ELR (cell line): ENCODE results near the gene S100A14.
A peak's percentile ranks its signal among the peaks of the same experiment; 100 is the strongest.
"Not testable (repeated sequence)": the region's sequence is repeated elsewhere in the genome, so short reads cannot be mapped to it uniquely, and the experiment has no call there.

Experiments
- DNase-seq: peaks from one replicate; pipeline ENCODE4 v3.0.0-alpha.2; 2015; ENCODE audit warnings: low read depth

S100A14 gene

DNA sequence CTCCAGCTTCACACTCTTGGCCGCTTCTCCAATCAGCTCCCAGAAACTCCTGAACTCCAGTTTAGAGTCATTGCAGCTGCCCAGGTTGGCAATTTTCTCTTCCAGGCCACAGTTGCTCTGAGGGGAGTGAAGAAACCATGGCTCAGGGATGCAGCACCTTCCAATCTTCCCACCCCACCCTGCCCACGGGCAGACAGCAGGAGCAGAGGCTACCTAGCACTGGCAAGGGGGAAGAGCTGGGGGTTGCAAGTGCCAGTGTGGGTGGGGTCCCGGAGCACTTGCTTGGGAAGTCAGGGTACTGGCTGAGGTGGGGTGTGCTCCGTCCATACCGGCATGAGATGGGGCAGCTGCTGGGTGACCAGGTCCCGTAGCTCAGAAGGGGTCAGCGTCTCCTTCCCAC, 1.2 kb downstream of the S100A14 start:
- DNase-seq: no peak

DNA sequence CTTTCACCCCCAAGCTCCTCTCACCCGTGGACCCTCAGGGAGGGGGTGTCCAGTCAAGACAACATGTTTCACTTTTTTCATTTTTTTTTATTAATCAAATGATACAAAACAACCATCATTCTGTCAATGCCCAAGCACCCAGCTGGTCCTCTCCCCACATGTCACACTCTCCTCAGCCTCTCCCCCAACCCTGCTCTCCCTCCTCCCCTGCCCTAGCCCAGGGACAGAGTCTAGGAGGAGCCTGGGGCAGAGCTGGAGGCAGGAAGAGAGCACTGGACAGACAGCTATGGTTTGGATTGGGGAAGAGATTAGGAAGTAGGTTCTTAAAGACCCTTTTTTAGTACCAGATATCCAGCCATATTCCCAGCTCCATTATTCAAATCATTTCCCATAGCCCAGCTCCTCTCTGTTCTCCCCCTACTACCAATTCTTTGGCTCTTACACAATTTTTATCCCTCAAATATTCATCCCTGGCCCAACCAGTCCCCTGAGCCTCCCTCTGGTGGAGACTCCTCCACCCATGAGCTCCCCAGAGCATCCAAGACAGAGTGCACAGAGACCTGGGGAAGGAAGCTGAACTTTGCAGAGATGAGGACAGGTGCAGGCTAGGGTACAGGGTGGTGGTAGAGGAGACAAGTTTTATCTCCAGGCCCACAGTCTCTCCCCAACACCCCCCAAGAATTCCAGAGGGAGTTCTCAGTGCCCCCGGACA, 1.8 kb downstream of the S100A14 start:
- DNase-seq: no peak

DNA sequence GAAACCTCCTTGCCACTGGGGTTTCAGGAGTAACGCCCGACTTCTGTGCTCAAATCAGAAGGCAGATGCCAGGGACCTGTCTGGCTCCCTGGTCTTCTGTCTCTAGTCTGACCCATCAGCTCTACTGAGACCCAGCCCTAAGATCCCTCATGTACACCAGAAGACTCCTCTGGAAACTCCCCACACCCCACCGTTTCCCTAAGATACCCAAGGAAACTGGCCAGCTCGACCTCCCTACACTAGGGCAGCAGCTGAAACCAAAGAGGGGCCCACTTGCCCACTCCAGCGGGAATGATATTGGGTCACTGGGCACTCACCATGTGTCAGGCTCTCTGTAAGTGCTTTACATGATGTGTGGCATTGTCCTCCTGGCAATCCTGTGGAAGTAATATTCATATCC, 2.7 kb downstream of the S100A14 start:
- DNase-seq: no peak

DNA sequence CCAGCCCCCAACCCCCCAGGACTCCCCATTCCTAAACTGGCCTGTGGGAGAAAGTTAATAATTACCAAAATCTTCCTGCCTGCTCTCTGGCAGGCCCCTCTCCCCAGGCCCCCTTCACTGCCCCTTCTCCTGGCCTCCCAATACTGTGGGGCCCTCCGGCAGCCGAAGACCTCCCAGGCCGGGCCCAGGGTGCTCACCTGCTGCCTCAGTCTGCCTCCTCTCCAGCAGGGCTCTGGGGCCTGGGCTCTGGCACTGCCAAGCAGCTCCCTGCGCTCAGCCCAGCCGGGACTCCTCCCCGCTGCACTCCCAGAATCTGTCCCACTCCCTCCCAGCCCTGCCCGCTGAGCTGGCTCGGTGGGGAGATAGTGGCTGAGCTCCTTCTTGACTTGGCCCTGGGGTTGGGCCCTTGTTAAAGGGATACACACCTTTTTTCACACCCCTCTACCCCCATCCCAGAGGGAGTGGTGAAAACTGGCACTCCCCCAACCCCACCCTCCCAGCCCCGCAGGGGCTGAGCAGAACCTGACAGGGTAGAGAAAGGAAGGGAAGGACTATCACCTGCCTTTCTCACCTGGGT, 3.3 kb downstream of the S100A14 start, which contains the start of gene S100A16:
TSS of gene S100A16 (minus strand) at position 383 of the 577 bp plus-strand sequence. CDS start 4,986 bp downstream, outside the sequence.
- DNase-seq: peak; percentile 77

DNA sequence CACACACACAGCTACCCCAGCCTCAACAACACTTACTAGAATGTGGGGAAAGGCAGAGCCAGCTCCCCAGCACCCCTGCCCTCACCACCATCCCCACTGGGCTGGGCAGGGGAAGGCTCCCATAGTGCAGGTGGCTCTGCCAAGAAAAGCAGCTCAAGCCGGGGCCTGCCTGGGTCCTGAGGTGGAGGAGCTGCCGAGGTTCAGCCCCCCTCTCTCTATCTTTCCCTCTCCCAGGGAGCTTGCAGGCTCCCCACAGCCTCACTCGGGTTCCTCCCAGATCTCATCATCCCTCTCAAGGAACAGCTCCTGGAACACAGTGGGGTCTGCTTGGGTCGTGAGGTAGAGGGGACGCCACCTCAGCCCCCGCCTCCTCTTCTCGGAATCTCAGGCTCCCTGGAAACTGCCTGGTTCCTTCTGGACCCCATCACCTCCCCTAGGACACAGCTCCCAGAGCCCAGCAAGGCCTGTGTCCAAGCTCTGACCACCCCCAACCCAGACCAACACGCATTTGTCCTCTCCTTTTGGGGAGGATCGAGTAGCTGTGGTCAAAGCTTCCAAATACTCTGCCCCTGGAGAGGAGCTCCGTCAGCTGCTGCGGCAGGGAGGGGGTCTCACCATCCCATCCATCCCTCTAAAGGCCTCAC, 3.9 kb downstream of the S100A14 start:
- peak; percentile 31 for DNase-seq

DNA sequence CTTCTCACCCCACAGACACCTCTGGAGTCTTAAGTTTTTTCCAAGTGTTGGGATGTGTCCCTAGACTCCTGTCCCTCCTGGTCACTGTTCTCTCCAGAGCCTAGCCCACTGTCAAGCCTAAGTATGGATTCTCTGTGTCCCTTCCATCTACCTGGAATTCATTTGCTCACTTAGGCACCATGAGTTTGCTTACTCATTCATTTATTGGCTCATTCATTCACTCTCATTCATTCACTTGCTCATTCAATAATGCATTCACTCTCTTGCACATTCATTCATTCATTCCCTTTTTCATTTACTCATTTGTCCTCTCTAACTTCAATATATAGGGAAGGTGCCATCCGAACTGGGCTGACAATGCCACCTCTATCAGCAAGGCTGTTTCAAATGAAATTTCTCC, 4.8 kb downstream of the S100A14 start:
- peak; percentile 46 for DNase-seq

DNA sequence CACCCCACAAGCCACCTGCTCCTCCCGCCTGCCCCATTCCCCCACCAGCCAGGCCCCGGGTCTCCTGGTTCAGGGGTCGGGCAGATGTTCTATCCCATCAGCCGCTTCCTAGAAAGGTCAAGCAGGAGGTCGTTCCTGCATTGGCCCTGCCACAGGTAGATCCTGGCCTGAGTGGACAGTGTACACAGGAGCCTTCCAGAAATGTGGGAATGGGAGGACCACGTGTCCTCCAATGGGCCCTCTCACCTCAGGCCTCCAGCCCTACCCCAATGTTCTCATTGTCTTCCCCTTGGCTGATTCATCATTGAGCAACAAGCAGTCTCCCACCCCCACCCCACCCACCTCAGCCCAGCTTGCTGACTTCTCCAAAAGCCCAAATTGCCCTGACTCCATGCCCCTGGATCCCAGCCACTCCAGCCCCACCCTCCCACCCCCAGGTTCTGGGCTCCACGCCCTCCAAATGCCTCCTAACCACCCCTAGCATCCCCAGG, 5.3 kb downstream of the S100A14 start:
- DNase-seq: peak; percentile 71

DNA sequence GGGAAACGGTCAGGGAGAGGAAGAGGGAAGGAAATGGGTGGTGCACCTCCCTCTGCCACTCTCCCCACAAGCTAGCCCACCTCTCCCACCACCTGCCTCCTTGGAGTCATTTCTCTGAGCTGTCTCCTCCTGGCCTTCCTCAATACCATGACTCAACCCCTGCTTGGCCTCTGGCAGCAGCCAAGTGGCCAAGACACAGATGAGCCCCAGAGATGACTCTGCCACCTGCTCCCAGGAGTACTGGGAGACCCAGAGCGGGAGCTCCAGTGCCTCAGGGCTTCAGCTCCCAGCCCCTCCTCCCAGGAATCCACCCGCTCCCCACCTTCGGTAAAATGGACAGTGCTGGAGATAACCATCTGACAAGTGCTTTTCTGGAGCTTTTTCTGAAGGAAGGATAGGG, 5.8 kb downstream of the S100A14 start:
- DNase-seq: peak; percentile 92

DNA sequence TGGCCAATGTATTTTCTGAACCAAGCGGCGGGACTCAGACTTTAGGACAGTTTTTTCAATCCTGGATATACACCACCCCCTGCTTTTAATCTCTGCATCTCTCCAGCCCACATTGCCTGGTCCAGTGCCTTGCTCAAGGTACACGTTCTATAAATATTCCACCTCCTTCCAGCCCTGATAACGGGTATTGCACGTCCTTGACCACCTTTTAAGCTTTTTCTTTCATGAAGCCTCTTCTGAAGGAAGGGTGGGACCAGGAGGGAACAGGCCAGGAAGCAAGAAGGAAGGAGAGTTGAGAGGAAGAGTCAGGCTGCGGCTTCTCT, 6.6 kb downstream of the S100A14 start:
- DNase-seq: no peak

DNA sequence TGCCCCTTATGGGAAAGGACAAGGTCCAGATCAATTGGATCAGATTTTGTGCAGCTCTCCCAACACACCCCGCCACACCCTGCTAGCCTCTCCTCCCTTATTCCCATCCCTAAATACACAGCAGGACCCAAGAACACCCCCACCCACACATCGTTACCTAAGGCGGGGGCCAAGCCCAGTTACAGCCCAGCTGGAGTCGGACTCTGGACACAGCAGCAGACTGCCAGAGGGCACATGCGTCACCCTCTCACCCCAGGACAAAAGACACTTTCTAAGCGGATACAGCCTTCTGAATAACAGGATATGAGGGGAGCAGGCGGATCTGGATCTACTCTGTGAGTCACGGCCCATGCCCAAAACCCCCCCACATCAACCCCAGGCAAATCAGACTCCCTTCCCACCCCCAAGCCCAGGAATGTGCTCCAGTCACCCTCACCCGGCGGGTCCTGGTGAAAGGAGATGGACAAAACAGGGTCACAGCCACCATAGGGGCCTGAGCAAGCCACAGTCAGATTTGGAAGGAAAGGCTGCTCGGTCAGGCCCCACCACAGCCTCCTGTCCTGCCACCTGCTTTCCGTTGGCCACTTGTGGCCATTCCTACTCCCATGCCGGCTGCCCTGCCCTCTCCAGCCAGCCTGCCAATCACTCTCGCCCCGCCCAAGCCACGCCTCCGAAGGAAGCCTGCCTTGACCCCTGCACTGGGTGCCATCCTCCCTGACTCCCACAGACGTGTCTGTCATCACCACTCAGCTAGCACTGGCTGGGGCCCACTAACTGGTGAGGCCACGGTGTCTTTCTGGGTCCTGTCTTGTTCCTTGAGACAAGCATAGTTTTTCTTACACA, 7.2 kb downstream of the S100A14 start:
- DNase-seq: peak; percentile 100

DNA sequence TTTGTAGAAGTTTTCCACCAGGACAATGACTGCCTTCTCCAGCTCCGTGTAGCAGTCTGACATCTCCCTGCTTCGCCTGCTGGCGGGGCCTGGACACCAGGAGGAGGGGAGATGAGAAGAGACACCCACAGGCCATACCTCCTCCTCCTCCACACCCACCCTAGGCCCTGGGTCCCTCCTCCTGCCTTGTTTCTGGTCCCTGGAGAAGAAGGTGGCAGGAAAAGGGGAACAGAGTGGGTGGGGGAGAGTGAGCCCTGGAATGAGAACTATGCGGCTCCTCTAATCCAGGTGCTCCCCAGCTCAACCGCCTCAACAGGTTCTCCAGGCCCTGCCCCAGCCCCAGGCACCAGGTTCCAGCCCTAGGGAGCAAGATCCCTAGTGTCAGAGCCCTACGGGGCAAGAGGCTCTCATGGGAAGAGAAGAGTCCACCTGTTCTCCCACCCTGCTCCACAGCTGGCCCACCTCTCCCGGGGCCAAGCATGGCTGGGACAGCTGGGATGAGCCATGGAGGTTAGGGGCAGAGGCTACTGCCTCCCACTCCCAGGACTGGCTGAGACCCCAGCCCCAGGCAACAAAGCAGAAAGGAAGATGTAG, 7.9 kb downstream of the S100A14 start:
- DNase-seq: peak; percentile 27

DNA sequence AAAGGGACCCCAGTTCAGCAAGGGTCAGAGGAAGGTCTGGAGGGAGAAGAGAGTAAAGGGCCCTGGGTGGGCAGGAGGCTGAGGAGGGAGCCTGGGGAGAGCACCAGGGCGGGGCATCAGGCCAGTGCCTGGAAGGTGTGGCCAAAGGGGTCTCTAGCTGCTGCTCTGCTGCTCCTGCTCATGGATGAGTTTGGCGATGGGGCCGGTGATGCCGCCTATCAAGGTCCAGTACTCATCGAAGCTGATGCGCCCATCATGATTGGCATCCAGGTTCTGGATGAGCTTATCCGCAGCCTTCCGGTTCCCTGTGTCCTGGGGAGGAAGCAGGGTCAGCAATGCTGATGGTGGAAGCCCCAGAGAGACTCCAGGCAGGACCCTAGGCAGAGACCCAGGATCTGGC, 8.7 kb downstream of the S100A14 start:
- DNase-seq: no peak

DNA sequence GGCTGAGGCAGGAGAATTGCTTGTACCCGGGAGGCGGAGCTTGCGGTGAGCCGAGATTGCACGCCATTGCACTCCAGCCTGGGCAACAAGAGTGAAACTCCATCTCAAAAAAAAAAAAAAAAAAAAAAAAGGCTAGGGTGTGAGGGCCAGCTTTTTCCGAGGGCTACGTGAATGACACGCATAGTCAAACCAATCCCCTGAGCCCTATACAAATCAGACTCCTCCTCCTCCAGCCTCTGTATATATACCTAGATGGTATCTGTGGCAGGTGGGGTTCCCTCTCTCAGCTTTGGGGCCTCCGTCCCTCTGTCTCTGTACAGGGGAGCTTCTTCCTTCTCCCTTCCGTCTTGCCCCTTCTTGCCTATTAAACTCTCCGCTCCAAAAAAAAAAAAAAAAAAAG, 9.9 kb downstream of the S100A14 start:
- DNase-seq: no peak

DNA sequence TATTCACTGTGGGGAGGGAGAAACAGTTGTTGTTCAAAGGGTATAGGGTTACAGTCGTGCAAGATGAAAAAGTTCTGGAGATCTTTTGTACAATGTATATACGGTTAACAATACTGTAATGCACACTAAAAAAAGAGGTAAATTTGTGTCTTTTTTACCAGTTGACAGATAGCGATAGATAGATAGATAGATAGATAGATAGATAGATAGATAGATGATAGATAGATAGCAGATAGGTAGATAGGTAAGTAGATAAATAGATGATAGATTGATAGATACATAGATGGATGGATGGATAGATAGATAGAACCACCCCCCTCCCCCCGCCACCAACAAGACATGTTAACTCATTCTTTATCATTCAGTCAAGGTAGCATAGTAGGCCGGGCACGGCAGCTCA, 13.4 kb downstream of the S100A14 start:
- no peak for DNase-seq

DNA sequence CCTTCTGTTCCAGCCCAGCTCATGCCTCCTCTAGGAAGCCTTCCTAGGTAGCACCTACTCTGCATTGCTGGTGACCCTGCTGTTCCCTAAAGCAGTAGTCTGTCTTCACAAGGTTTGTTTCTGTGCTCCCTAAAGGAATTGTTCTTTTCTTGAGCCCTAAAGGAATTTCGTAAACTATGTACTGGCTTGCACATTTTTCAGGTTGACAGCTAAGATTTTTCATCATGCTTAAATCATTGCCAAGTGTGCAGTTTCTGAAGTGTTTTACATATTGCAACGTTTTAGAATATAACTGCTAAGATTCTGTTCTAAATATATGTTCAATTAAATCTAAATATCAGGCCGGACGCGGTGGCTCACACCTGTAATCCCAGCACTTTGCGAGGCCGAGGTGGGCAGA, 16.3 kb downstream of the S100A14 start:
- DNase-seq: no peak

DNA sequence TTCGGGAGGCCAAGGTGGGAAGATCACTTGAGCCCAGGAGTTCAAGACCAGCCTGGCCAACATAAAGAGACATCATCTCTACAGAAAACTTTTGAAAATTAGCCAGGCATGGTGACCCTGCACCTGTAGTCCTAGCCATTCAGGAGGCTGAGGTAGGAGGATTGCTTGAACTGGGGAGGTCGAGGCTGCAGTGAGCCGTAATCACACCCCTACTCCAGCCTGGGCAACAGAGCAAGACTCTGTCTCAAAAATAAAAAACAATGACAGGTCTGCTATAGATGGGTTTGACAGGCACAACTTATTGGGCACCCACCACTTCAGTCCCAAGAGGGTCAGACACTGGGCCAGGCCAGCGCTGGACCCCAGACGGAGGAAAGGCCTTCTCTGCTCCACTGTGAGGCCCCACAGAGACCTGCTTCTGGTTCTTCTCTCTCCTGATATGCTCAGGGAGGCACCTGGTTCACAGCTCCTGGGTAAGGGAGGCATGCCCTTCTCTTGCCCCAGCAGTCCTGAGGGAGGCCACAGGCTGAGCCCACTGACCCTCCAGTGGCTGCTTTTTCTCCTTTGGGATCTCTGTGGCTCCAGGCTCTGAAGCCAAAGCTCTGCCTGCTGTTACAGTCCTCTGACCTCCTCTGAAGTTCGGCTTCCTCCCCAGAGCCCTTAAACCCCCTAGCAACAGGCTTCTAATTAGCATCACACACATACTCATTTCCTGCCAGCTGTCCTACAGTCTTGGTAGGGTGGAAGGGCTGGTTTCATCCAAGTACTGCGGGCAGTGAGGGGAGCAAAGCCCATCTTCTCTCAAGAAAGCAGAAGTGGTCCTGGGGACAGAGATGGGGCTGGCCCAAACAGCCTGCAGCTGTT, 17.6 kb downstream of the S100A14 start:
- peak; percentile 89 for DNase-seq

DNA sequence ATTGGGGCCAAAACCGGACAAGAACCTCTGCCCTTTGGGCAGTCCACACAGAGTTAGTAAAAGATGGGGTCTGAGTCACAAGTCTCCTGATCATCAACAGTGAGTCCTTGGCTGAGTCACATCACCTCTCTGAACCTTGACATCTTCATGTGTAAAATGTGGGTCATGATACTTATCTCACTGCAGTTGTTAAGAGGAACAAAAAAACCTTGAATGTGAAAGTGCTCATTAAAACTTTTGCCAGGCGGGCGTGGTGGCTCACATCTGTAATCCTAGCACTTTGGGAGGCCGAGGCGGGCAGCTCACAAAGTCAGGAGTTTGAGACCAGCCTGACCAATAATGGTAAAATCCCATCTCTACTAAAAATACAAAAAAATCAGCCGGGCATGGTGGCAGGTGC, 18.9 kb downstream of the S100A14 start:
- DNase-seq: peak; percentile 96

DNA sequence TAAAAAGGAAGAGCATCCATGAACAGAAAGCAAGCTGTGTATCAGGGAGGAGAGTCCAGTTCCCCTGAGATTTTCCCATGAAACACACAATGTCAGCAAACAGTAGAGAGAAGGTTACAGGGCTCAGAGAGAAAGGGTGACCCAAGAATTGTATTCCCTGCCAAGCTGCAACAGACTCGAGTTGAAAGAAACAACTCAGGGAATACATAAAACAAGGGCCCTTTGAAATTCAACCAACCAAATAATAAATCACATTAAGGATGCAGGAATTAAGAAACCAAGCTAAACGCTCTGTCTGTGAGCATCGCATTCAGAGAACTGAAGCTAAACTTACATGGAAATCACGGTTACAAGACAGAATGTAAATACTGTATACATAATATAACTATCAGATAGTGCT, 23.4 kb downstream of the S100A14 start:
- no peak for DNase-seq

DNA sequence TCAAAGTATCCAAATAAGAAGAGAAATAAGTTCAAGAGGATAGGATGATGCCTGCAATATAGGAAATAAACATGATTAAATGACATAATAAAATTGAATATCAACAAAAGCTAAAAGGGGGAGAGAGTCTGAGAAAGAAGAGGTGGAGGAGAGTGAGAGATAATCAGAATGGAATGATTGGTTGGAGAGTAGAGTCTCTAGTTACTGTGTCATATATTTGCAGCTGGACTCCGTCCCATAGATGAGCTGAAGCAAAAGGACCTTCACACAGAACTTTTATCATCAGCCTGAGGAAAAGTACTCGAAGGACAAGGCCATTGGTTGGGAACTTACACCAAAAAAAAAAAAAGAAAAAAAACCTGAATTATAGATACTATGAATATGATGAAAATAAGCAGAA, 27.6 kb downstream of the S100A14 start:
- DNase-seq: no peak

DNA sequence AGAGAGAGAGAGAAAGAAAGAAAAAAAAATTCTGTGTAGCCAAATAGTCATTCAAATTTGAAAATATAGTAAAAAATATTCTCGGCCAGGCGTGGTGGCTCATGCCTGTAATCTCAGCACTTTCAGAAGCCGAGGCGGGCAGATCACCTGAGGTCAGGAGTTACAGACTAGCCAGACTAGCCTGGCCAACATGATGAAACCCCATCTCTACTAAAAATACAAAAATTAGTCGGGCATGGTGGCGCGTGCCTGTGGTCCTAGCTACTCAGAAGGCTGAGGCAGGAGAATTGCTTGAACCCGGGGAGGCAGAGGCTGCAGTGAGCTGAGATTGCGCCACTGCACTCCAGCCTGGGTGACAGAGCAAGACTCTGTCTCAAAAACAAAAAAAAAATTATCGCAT, 28.1 kb downstream of the S100A14 start:
- not testable (repeated sequence) for DNase-seq

DNA sequence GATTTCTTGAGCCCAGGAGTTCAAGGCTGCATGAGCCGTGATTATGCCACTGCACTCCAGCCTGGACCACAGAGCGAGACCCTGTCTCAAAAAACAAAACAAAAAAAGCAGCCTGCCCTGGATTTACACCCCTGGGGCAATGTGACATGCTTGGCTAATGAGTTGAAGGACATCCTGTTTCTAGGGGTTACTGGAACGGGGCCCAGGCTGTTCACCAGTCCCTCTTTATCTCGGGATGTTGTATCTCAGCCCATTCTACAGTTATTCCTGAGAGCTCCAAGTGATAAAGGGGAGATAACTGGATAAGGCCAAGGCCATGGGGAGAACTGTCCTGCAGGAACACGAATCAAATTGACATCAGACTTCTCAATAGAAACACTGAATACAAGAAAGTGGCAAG, 28.8 kb downstream of the S100A14 start:
- DNase-seq: peak; percentile 71
